ENCODE results near the gene XPNPEP2. TPM values are rescaled to one million over a fixed set of nuclear protein-coding genes. Genes with fewer than 3 reads are reported as not detected.

XPNPEP2 gene
- total and polyA plus RNA-seq, 8 donors, result 2.6 to 11.0 (median 7.1) TPM

DNA sequence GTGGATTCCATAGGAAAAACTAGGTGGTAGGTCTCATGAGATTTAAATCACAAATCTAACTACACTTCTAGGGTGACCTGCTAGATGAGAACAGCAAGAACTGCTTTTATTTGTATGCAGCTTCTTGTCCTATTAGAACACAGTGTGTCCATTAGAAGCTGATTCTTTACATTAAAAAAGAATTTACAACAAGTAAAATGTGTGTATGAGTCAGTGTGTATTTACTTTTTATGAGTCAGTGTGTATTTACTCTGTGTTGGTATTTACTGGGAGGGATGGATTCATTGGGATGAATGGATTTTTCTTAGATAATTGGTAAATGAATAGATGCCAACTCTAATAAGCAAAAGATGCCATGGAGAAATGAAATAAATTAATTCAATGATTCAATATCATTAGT lies 40.6 kb upstream of the XPNPEP2 start:
- no peaks in the 10 kb centered on the region for H3K27me3 ChIP-seq
- no peak overlapping the region for H3K27ac ChIP-seq
- ATAC-seq, result no peak
- intact Hi-C loops (cut with DNase I), result no loop called here
- H3K4me1 ChIP-seq, result no peaks in the 10 kb centered on the region
- no peaks in the 10 kb centered on the region for H3K9me3 ChIP-seq
- DNase-seq, result no peak
- no peak overlapping the region for H3K4me3 ChIP-seq
- no peaks in the 10 kb centered on the region for H3K36me3 ChIP-seq
- TF ChIP-seq, protein P1, sequence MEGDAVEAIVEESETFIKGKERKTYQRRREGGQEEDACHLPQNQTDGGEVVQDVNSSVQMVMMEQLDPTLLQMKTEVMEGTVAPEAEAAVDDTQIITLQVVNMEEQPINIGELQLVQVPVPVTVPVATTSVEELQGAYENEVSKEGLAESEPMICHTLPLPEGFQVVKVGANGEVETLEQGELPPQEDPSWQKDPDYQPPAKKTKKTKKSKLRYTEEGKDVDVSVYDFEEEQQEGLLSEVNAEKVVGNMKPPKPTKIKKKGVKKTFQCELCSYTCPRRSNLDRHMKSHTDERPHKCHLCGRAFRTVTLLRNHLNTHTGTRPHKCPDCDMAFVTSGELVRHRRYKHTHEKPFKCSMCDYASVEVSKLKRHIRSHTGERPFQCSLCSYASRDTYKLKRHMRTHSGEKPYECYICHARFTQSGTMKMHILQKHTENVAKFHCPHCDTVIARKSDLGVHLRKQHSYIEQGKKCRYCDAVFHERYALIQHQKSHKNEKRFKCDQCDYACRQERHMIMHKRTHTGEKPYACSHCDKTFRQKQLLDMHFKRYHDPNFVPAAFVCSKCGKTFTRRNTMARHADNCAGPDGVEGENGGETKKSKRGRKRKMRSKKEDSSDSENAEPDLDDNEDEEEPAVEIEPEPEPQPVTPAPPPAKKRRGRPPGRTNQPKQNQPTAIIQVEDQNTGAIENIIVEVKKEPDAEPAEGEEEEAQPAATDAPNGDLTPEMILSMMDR (IDR thresholded peaks at IDR 0.05), result no peak

DNA sequence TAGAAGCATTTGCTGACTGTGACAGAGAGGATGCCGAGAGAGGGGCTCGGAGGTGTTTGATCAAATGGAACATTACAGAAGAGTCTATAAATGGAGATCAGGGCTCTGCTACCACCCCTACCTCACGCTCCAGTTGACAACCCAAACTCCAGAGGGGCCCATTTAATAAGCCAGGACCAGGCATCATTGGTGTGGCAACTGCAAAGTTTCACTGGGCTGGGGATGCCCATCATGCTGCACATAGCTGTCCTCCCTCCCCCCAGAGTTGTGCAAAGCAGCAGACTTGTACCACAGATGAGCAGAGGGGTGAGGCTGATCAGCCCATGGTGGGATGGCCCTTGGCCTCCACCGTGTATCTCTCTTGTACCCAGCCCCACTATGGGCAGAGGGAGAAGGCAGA lies 38.2 kb upstream of the XPNPEP2 start:
- Histone ChIP-seq H3K27ac (no peak overlapping the region), H3K9me3 (no peaks in the 10 kb centered on the region), H3K36me3 (no peaks in the 10 kb centered on the region), H3K27me3 (no peaks in the 10 kb centered on the region), H3K4me1 (no peaks in the 10 kb centered on the region), H3K4me3 (no peak overlapping the region)
- DNase-seq (no peak), ATAC-seq (no peak)
- TF ChIP-seq, protein P1 (IDR thresholded peaks at IDR 0.05), result no peak
- intact Hi-C loops (cut with DNase I), result no loop called here

DNA sequence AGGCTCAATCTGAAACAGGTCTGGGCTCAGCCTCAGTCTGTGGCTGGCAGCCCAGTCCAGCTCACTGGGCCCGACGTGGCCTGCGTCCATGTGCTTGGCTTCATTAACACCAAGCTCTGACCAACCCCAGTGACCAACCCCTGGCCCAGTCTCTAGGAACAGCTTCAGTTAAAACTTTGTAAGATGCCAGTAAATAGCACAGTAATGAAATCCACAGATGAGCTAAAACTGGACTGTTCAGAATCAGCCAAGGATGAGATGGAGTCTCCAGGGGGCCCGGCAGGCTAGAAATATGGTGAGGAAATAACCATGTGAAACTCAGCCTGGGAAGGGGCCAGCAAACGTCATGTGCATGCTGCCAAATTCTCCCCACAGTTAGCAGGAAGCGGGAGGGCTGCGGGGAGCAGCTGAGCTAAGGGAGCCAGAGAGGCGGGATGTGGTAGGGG lies 37.1 kb upstream of the XPNPEP2 start:
- no peaks in the 10 kb centered on the region for H3K27me3 ChIP-seq
- ATAC-seq (peak; percentile 57), DNase-seq (peak in 3 of 4 donors; percentile 36 to 69 (median 38))
- no peak overlapping the region for H3K27ac ChIP-seq
- intact Hi-C loops (cut with DNase I), result no loop called here
- no peaks in the 10 kb centered on the region for H3K4me1 ChIP-seq
- TF ChIP-seq, protein P1 (IDR thresholded peaks at IDR 0.05), result no peak
- H3K4me3 ChIP-seq, result no peak overlapping the region
- no peaks in the 10 kb centered on the region for H3K36me3 ChIP-seq
- H3K9me3 ChIP-seq, result no peaks in the 10 kb centered on the region

DNA sequence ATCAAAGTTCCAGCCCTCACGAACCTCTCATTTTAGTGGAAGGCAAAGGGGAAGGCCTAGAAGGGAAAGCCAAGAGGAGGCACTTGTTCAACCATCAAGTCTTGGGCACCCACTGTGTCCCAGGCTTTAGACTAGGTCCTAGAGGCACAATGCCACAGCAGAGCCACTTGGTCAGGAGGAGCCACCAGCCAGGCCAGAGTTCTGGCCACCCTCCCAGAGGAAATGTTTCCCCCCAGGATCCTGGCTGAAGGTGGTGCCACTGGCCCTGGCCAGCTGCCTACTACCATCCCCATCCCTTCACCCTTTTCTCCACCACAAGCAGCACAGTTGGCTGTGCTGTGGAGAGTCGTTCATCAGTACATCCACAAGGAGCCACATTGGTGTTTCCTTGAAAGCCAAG lies 34.3 kb upstream of the XPNPEP2 start:
- Histone ChIP-seq H3K4me3 (no peak overlapping the region), H3K27ac (no peak overlapping the region), H3K9me3 (no peaks in the 10 kb centered on the region), H3K27me3 (no peaks in the 10 kb centered on the region), H3K4me1 (no peaks in the 10 kb centered on the region), H3K36me3 (no peaks in the 10 kb centered on the region)
- DNase-seq (no peak), ATAC-seq (no peak)
- TF ChIP-seq, protein P1 (IDR thresholded peaks at IDR 0.05), result no peak
- intact Hi-C loops (cut with DNase I), result no loop called here

DNA sequence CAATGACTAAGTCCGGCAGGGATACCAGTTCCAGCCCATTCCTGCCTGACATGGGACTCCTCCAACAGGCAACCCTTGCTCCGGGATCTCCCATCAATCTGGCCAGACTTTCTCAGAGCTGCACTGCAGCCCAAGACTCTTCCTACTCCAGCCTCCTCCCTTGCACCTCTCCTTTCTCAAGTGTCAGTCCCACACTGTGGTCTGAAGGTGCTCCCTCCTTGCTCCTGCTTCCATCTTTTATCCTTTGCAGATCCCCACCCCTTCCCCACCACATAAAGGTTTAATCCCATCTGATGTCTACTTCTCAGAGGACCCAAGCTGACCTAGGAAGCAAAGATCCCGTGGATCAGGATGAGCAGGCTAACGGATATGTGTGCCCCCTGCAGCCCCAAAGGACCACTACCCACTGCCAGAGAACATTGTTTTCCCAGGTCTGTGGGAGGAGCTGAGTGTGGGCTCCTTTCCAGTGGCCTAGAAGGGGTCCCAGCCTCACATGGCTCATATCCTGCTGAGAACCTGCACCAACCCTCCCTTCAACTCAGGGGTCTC lies 33.3 kb upstream of the XPNPEP2 start:
- H3K4me3 ChIP-seq, result no peak overlapping the region
- no peaks in the 10 kb centered on the region for H3K27me3 ChIP-seq
- H3K4me1 ChIP-seq, result no peaks in the 10 kb centered on the region
- no peak overlapping the region for H3K27ac ChIP-seq
- no peaks in the 10 kb centered on the region for H3K36me3 ChIP-seq
- ATAC-seq (no peak), DNase-seq (no peak)
- TF ChIP-seq, protein P1 (IDR thresholded peaks at IDR 0.05), result no peak
- H3K9me3 ChIP-seq, result no peaks in the 10 kb centered on the region
- intact Hi-C loops (cut with DNase I), result no loop called here
